ENCODE results near the gene KRABD2.
"Not testable (repeated sequence)": the region's sequence is repeated elsewhere in the genome, so short reads cannot be mapped to it uniquely, and the experiment has no call there.

Gene KRABD2

GRCh38 chr17:8376271-8377067 is at the start of gene KRABD2:
Gene KRABD2, minus strand, starts transcription at chr17:8376704.
- DNase-seq: peak; percentile 66

- no peak for DNase-seq
Observed at GRCh38 chr17:8421571-8421970, 45.1 kb upstream of the KRABD2 start.

- DNase-seq: peak in 1 of 2 experiments; percentile 15
Observed at GRCh38 chr17:8420041-8420934, 43.8 kb upstream of the KRABD2 start.

GRCh38 chr17:8419305-8419704 is 42.8 kb upstream of the KRABD2 start:
- no peak for DNase-seq

GRCh38 chr17:8418471-8418870 is 42.0 kb upstream of the KRABD2 start:
- no peak for DNase-seq

- no peak for DNase-seq
Observed at GRCh38 chr17:8417806-8418205, 41.3 kb upstream of the KRABD2 start.

GRCh38 chr17:8413938-8414337 is 37.4 kb upstream of the KRABD2 start:
- DNase-seq: no peak

GRCh38 chr17:8413328-8413727 is 36.8 kb upstream of the KRABD2 start:
- no peak for DNase-seq

GRCh38 chr17:8412089-8412488 is 35.6 kb upstream of the KRABD2 start:
- no peak for DNase-seq

- no peak for DNase-seq
Observed at GRCh38 chr17:8410883-8411238, 34.4 kb upstream of the KRABD2 start.

GRCh38 chr17:8409966-8410882 is 33.7 kb upstream of the KRABD2 start:
- DNase-seq: peak; percentile 70 to 74

GRCh38 chr17:8408371-8408770 is 31.9 kb upstream of the KRABD2 start:
- DNase-seq: no peak

- no peak for DNase-seq
Observed at GRCh38 chr17:8406174-8406573, 29.7 kb upstream of the KRABD2 start.

- no peak for DNase-seq
Observed at GRCh38 chr17:8405499-8406016, 29.1 kb upstream of the KRABD2 start.

GRCh38 chr17:8402921-8403536 is 26.5 kb upstream of the KRABD2 start:
- DNase-seq: no peak

GRCh38 chr17:8401107-8401506 is 24.6 kb upstream of the KRABD2 start:
- DNase-seq: no peak

GRCh38 chr17:8398980-8399379 is 22.5 kb upstream of the KRABD2 start:
- no peak for DNase-seq

GRCh38 chr17:8397636-8398035 is 21.1 kb upstream of the KRABD2 start, which contains the start of gene RNF222:
Gene RNF222, minus strand, starts transcription at chr17:8397827. Its CDS starts 4,366 bp downstream, at chr17:8393461.
- DNase-seq: no peak

GRCh38 chr17:8394497-8394896 is 18.0 kb upstream of the KRABD2 start:
- DNase-seq: not testable (repeated sequence)

GRCh38 chr17:8393470-8394231 is 17.1 kb upstream of the KRABD2 start:
- no peak for DNase-seq
